Adrenal gland (tissue), 5 donors: Measurements from ENCODE around the gene GTPBP3.

Experiments used
- POLR2A ChIP-seq, 2 donors: fragments of 450-650 bp; IDR thresholded peaks; one replicate each; pipeline ENCODE4 v1.6.1; 2017; ENCODE audit warnings: antibody characterized with exemption in 2 of 2, mild to moderate bottlenecking in 2 of 2, moderate library complexity in 1 of 2
- TF ChIP-seq, protein P1 (sequence below), 6 experiments: fragments of 450-650 bp in 4 of 6; fragments of 200-600 bp in 2 of 6; sonication (generic) in 1 of 6; IDR thresholded peaks; 1 replicate in 5 of 6; 2 replicates in 1 of 6; pipeline versions ENCODE4 v1.5.1 to v1.8.0; 2016 to 2021; ENCODE audit warnings: antibody characterized with exemption in 6 of 6, mild to moderate bottlenecking in 2 of 6, moderate library complexity in 1 of 6
- donor health status: DM: no; HTN: no; CAD: no.

DNA sequence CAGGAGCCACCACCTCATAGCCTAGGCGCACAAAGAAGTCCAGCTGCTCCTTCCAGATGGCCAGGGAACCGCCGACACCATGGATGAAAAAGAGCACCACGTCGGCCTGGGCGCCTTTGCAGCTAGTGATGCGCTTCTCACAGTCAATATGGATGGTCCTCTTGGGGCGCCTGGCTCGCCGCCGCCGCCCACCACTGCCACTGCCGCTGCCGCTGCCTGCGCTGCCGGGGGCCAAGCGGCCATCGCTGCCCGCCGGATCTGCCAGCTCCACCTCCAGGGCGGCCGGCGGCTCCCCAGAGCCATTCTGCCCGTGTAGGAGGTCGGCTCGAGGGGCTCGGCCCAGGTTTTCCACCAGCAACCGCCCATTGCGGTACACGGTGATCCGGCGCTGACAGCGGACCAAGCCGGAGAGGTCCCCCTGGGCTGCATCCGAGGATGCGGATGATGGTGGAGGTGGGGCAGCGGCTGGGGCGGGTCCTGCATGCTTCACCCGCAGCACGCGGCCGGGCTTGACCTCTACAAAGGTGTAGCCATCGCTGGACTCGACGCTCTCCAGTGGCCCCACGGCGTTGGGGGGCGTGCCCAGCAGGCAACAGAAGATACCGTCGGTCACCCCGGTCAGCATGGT, 36.2 kb upstream of the GTPBP3 start:
- TF ChIP-seq, protein P1, sequence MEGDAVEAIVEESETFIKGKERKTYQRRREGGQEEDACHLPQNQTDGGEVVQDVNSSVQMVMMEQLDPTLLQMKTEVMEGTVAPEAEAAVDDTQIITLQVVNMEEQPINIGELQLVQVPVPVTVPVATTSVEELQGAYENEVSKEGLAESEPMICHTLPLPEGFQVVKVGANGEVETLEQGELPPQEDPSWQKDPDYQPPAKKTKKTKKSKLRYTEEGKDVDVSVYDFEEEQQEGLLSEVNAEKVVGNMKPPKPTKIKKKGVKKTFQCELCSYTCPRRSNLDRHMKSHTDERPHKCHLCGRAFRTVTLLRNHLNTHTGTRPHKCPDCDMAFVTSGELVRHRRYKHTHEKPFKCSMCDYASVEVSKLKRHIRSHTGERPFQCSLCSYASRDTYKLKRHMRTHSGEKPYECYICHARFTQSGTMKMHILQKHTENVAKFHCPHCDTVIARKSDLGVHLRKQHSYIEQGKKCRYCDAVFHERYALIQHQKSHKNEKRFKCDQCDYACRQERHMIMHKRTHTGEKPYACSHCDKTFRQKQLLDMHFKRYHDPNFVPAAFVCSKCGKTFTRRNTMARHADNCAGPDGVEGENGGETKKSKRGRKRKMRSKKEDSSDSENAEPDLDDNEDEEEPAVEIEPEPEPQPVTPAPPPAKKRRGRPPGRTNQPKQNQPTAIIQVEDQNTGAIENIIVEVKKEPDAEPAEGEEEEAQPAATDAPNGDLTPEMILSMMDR (IDR thresholded peaks at IDR 0.05) = no peak
- no peak for TF ChIP-seq POLR2A (IDR thresholded peaks at IDR 0.05)
